Measurements from ENCODE around the gene FARS2.
A peak's percentile ranks its signal among the peaks of the same experiment; 100 is the strongest.

Gene FARS2

GRCh38 chr6:5765141-5765760 is 503.9 kb downstream of the FARS2 start:
- ATAC-seq (ENCODE audit: insufficient read depth, low read depth) = no peak
- H3K4me1 ChIP-seq (ENCODE audit: insufficient read depth, low read length) = no peaks in the 10 kb centered on the region
- H3K4me3 ChIP-seq (ENCODE audit: low read depth in 1 of 2, low read length in 2 of 2) = no peak overlapping the region

GRCh38 chr6:5766260-5766659 is 504.9 kb downstream of the FARS2 start:
- H4K20me1 ChIP-seq (ENCODE audit: insufficient read depth, low read length) = no peaks in the 10 kb centered on the region
- H3K36me3 ChIP-seq (ENCODE audit: insufficient read depth, low read length) = no peaks in the 10 kb centered on the region
- DNase-seq (peak; percentile 18), ATAC-seq (ENCODE audit: insufficient read depth, low read depth) (peak; percentile 64; the same call in 1 of the 3 replicates)
- H3K27me3 ChIP-seq (ENCODE audit: insufficient read depth, low read length, poor library complexity) = no peaks in the 10 kb centered on the region
- peaks cover 8% of the 10 kb centered on the region for H3K9me3 ChIP-seq (ENCODE audit: insufficient read depth, low read length, severe bottlenecking)
- TF ChIP-seq EZH2 (IDR thresholded peaks at IDR 0.05; ENCODE audit: borderline replicate concordance, low read depth, low read length, severe bottlenecking) (no peak), CTCF (IDR thresholded peaks at IDR 0.05; ENCODE audit: borderline replicate concordance, extremely low read depth, low read length, poor library complexity, severe bottlenecking) (peak; percentile 51)
- H3K79me2 ChIP-seq (ENCODE audit: insufficient read depth, low read length) = no peaks in the 10 kb centered on the region
- no peaks in the 10 kb centered on the region for H3K4me1 ChIP-seq (ENCODE audit: insufficient read depth, low read length)
- H3K4me2 ChIP-seq (ENCODE audit: insufficient read depth, low read length) = no peak overlapping the region
- H3K9ac ChIP-seq (ENCODE audit: low read depth, low read length) = no peak overlapping the region
- H3K27ac ChIP-seq (ENCODE audit: low read length) = no peak overlapping the region
- H2AFZ ChIP-seq (ENCODE audit: low read depth, low read length) = no peak overlapping the region
- no peak overlapping the region for H3K4me3 ChIP-seq (ENCODE audit: low read depth in 1 of 2, low read length in 2 of 2)

More at GRCh38 chr6:5765141-5765760, 503.9 kb downstream of the FARS2 start:
- Histone ChIP-seq H3K27me3 (ENCODE audit: insufficient read depth, low read length, poor library complexity) (no peaks in the 10 kb centered on the region), H3K79me2 (ENCODE audit: insufficient read depth, low read length) (no peaks in the 10 kb centered on the region), H2AFZ (ENCODE audit: low read depth, low read length) (no peak overlapping the region), H3K9ac (ENCODE audit: low read depth, low read length) (no peak overlapping the region), H3K27ac (ENCODE audit: low read length) (no peak overlapping the region), H3K9me3 (ENCODE audit: insufficient read depth, low read length, severe bottlenecking) (peaks cover 8% of the 10 kb centered on the region), H4K20me1 (ENCODE audit: insufficient read depth, low read length) (no peaks in the 10 kb centered on the region), H3K4me2 (ENCODE audit: insufficient read depth, low read length) (no peak overlapping the region), H3K36me3 (ENCODE audit: insufficient read depth, low read length) (no peaks in the 10 kb centered on the region)
- TF ChIP-seq CTCF (IDR thresholded peaks at IDR 0.05; ENCODE audit: borderline replicate concordance, extremely low read depth, low read length, poor library complexity, severe bottlenecking) = no peak
- TF ChIP-seq EZH2 (IDR thresholded peaks at IDR 0.05; ENCODE audit: borderline replicate concordance, low read depth, low read length, severe bottlenecking) = no peak
- DNase-seq = no peak

GRCh38 chr6:5767471-5767870 is 506.2 kb downstream of the FARS2 start:
- no peaks in the 10 kb centered on the region for H3K27me3 ChIP-seq (ENCODE audit: insufficient read depth, low read length, poor library complexity)
- no peak overlapping the region for H3K4me2 ChIP-seq (ENCODE audit: insufficient read depth, low read length)
- no peaks in the 10 kb centered on the region for H3K4me1 ChIP-seq (ENCODE audit: insufficient read depth, low read length)
- no peak for TF ChIP-seq EZH2 (IDR thresholded peaks at IDR 0.05; ENCODE audit: borderline replicate concordance, low read depth, low read length, severe bottlenecking)
- no peak for DNase-seq
- no peaks in the 10 kb centered on the region for H4K20me1 ChIP-seq (ENCODE audit: insufficient read depth, low read length)
- no peak for ATAC-seq (ENCODE audit: insufficient read depth, low read depth)
- H2AFZ ChIP-seq (ENCODE audit: low read depth, low read length) = no peak overlapping the region
- no peak overlapping the region for H3K4me3 ChIP-seq (ENCODE audit: low read depth in 1 of 2, low read length in 2 of 2)
- H3K36me3 ChIP-seq (ENCODE audit: insufficient read depth, low read length) = no peaks in the 10 kb centered on the region
- no peak overlapping the region for H3K9ac ChIP-seq (ENCODE audit: low read depth, low read length)
- H3K79me2 ChIP-seq (ENCODE audit: insufficient read depth, low read length) = no peaks in the 10 kb centered on the region
- peaks cover 8% of the 10 kb centered on the region for H3K9me3 ChIP-seq (ENCODE audit: insufficient read depth, low read length, severe bottlenecking)
- H3K27ac ChIP-seq (ENCODE audit: low read length) = no peak overlapping the region

GRCh38 chr6:5771211-5771610 is 509.9 kb downstream of the FARS2 start:
- Histone ChIP-seq H3K9ac (ENCODE audit: low read depth, low read length) (no peak overlapping the region), H3K27ac (ENCODE audit: low read length) (no peak overlapping the region), H3K79me2 (ENCODE audit: insufficient read depth, low read length) (no peaks in the 10 kb centered on the region), H4K20me1 (ENCODE audit: insufficient read depth, low read length) (no peaks in the 10 kb centered on the region), H3K4me2 (ENCODE audit: insufficient read depth, low read length) (no peak overlapping the region), H3K9me3 (ENCODE audit: insufficient read depth, low read length, severe bottlenecking) (peaks cover 8% of the 10 kb centered on the region), H3K27me3 (ENCODE audit: insufficient read depth, low read length, poor library complexity) (no peaks in the 10 kb centered on the region), H3K36me3 (ENCODE audit: insufficient read depth, low read length) (no peaks in the 10 kb centered on the region), H3K4me1 (ENCODE audit: insufficient read depth, low read length) (no peaks in the 10 kb centered on the region), H3K4me3 (ENCODE audit: low read depth in 1 of 2, low read length in 2 of 2) (no peak overlapping the region), H2AFZ (ENCODE audit: low read depth, low read length) (no peak overlapping the region)
- ATAC-seq (ENCODE audit: insufficient read depth, low read depth) = no peak
- TF ChIP-seq CTCF (IDR thresholded peaks at IDR 0.05; ENCODE audit: borderline replicate concordance, extremely low read depth, low read length, poor library complexity, severe bottlenecking) (no peak), EZH2 (IDR thresholded peaks at IDR 0.05; ENCODE audit: borderline replicate concordance, low read depth, low read length, severe bottlenecking) (no peak)
- DNase-seq = no peak
